Brain microvascular endothelial cell (primary cell): ENCODE results near the gene HJURP.

Experiments used
- DNase-seq: peaks from one replicate; pipeline ENCODE4 v3.0.0-alpha.2; 2020
- H3K27ac ChIP-seq: fragments of 250-450 bp; sonication (Bioruptor Pico); 2 replicates; pipeline ENCODE4 v1.5.1; 2020; ENCODE audit warnings: mild to moderate bottlenecking, moderate library complexity
- H3K27me3 ChIP-seq: fragments of 250-450 bp; sonication (Bioruptor Pico); replicated peaks from 2 replicates; pipeline ENCODE4 v1.5.1; 2020; ENCODE audit warnings: mild to moderate bottlenecking
- H3K36me3 ChIP-seq: fragments of 250-450 bp; sonication (Bioruptor Pico); replicated peaks from 2 replicates; pipeline ENCODE4 v1.5.1; 2020; ENCODE audit warnings: mild to moderate bottlenecking
- H3K4me3 ChIP-seq: 2 replicates; pipeline ENCODE4 v1.5.1; 2011; ENCODE audit warnings: low read depth, mild to moderate bottlenecking, control low read depth, low read length, moderate library complexity
- in situ Hi-C: cut with HindIII; loops from 2 replicates; pipeline ENCODE4 v1.10.0; 2017; ENCODE audit warnings: low sequenced_read_pairs, low pct_ligation_motif_present
- TF ChIP-seq, protein P1 (sequence below): IDR thresholded peaks from 2 replicates; pipeline ENCODE4 v1.5.1; 2011; ENCODE audit warnings: low read depth, mild to moderate bottlenecking, moderate library complexity, low read length, control low read depth, inconsistent platforms; ENCODE audit errors: missing control alignments

HJURP gene

DNA sequence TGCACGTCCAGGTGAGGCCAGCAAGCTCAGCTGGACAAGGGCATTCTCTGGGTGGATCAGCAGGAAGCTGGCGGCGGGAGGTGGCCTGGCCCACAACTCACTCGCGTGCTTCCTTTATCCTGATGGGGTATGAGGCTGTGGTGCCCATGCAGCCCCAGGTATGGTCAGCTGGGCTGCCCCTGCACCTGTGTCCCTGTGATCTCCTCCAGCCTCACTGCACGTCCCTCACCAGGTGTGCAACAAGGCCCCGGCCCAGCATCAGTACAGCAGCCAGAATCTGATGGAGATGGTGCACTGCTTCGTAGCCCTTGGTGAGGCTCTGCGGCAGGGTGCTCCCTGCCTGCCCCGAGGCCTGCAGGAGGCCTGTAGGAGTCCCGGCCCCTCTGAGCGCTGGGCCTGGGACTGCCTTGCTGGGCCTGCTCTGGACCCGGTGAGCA is 58.6 kb downstream of the HJURP start:
- TF ChIP-seq, protein P1, sequence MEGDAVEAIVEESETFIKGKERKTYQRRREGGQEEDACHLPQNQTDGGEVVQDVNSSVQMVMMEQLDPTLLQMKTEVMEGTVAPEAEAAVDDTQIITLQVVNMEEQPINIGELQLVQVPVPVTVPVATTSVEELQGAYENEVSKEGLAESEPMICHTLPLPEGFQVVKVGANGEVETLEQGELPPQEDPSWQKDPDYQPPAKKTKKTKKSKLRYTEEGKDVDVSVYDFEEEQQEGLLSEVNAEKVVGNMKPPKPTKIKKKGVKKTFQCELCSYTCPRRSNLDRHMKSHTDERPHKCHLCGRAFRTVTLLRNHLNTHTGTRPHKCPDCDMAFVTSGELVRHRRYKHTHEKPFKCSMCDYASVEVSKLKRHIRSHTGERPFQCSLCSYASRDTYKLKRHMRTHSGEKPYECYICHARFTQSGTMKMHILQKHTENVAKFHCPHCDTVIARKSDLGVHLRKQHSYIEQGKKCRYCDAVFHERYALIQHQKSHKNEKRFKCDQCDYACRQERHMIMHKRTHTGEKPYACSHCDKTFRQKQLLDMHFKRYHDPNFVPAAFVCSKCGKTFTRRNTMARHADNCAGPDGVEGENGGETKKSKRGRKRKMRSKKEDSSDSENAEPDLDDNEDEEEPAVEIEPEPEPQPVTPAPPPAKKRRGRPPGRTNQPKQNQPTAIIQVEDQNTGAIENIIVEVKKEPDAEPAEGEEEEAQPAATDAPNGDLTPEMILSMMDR, result no peak
- Histone ChIP-seq H3K27ac (no peak overlapping the region), H3K27me3 (no peaks in the 10 kb centered on the region), H3K4me3 (no peak overlapping the region), H3K36me3 (no peaks in the 10 kb centered on the region)
- no peak for DNase-seq
- in situ Hi-C loops, result no loop called here

DNA sequence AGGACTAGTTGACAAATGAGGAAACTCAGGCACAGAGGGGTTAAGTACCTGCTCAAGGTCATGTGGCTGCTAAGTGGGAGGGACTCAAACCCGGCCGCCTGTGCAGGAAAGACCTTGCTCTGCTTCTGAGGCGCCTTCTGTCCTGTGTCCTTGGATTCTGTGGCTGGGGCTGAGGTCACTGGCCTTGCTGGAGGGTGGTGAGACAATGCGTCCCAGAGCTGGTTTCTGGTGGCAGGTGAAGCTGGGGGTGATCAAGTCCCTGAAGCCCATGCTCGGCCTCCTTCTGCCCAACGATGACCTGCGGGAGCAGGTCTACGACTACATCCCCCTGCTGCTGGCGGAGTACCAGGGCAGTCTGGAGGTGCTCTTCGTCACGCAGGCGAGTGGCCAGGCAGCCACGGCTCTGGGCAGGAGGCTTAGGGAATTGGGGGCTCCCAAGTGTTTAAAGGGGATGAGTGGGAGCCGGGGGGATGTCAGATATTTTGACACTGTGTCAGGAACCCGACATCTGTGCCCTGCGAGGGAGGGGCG is 60.1 kb downstream of the HJURP start:
- Histone ChIP-seq H3K27ac (no peak overlapping the region), H3K27me3 (no peaks in the 10 kb centered on the region), H3K4me3 (no peak overlapping the region), H3K36me3 (no peaks in the 10 kb centered on the region)
- TF ChIP-seq, protein P1, result no peak
- no peak for DNase-seq
- in situ Hi-C loops, result no loop called here

DNA sequence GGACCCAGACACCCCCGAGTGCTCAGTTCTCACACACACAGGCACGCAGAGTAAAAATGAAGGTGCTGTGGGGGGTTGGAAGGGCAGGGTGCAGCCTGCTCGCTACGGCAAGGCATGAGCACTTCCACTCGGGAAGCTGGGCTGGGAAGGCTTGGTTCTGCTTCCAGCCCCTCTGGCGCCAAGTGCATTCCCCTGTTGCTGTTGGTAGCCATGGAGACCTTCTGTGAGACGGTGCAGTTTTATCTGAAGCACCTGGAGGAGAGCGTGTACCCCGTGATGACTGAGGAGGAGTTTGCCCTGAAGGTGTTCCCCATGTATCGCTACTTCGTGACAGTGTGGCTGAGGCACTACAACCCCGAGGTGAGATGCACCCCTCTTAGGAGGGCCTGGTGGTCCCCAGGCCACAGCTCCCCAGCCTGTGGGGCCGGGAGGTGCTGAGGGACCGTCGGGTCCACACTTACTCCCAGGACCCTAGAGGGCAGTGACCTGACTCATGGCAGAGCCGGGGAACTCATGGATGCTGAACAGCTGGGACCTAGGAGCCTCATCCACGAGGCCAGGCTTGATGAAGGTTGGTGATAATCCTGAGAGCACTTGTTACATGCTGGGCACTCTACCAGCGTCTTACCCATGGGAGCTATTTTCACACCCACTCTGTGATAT is 60.7 kb downstream of the HJURP start:
- H3K27me3 ChIP-seq, result no peaks in the 10 kb centered on the region
- no peak overlapping the region for H3K27ac ChIP-seq
- no peaks in the 10 kb centered on the region for H3K36me3 ChIP-seq
- TF ChIP-seq, protein P1, result no peak
- no peak for DNase-seq
- H3K4me3 ChIP-seq, result no peak overlapping the region
- in situ Hi-C loops, result no loop called here

DNA sequence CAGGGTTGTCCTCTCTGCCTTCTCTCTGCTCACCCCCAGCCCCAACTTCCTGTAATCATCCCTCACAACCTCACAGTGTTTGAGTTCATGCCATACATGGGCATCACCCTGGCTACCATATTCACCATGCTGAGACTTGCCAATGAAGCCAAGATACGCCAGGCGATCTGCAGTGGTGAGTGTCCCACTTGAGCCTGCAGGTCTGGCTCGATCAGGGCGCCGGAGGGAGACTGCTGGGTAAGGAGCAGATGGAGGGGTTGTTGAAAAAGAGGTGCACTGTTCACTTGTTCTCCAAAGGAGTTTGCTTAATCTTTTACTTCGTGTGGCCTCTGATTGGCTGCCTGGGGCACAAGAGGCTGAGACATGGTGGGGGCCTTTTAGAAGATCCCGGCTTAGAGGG is 61.6 kb downstream of the HJURP start:
- no peak for DNase-seq
- Histone ChIP-seq H3K27ac (no peak overlapping the region), H3K27me3 (no peaks in the 10 kb centered on the region), H3K4me3 (no peak overlapping the region), H3K36me3 (no peaks in the 10 kb centered on the region)
- in situ Hi-C loops, result no loop called here
- TF ChIP-seq, protein P1, result no peak

DNA sequence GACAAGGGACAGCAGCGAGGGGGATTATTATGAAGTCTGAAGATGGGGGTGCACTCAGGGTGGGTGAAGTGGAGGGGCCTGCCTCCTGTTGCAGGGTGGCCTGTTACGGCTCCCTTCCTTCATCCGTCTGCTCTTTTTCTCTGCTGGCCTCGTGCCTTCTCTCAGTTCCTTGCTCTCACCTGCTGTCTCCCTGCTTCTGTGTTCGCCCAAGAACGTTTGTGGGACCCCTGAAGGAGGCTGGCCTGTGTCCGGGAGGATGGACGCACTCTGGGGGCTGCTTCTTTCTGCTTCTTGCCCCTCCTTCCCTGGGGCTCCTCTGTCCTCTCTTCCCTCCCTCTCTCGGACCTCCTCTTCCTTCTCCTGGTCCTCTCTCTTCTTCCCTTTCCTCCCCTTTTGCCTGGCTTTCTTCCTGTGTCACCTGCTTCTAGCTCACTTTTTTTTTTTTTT is 62.4 kb downstream of the HJURP start:
- in situ Hi-C loops, result no loop called here
- TF ChIP-seq, protein P1, result no peak
- Histone ChIP-seq H3K27me3 (no peaks in the 10 kb centered on the region), H3K27ac (no peak overlapping the region), H3K36me3 (no peaks in the 10 kb centered on the region), H3K4me3 (no peak overlapping the region)
- DNase-seq, result no peak
